ENCODE results near the gene HACE1.
"Not testable (repeated sequence)": the region's sequence is repeated elsewhere in the genome, so short reads cannot be mapped to it uniquely, and the experiment has no call there.

Gene HACE1

GRCh38 chr6:104859225-104860146 is at the start of gene HACE1:
Gene HACE1, minus strand, starts transcription at chr6:104859919. Its CDS starts 277 bp downstream, at chr6:104859642.
- DNase-seq (ENCODE audit: low spot score) = peak; percentile 77

- DNase-seq (ENCODE audit: low spot score) = no peak
These were observed 49.3 kb upstream of the HACE1 start for GRCh38 chr6:104908888-104909525.

- DNase-seq (ENCODE audit: low spot score) = no peak
These were observed 48.5 kb upstream of the HACE1 start for GRCh38 chr6:104908031-104908887.

GRCh38 chr6:104898893-104899292 is 39.2 kb upstream of the HACE1 start:
- not testable (repeated sequence) for DNase-seq (ENCODE audit: low spot score)

GRCh38 chr6:104896914-104897313 is 37.2 kb upstream of the HACE1 start:
- DNase-seq (ENCODE audit: low spot score) = peak; percentile 6

GRCh38 chr6:104888066-104888465 is 28.3 kb upstream of the HACE1 start:
- DNase-seq (ENCODE audit: low spot score) = no peak

GRCh38 chr6:104887350-104887749 is 27.6 kb upstream of the HACE1 start:
- peak; percentile 7 for DNase-seq (ENCODE audit: low spot score)

GRCh38 chr6:104885518-104886043 is 25.9 kb upstream of the HACE1 start:
- no peak for DNase-seq (ENCODE audit: low spot score)

- DNase-seq (ENCODE audit: low spot score) = no peak
These were observed 25.3 kb upstream of the HACE1 start for GRCh38 chr6:104884867-104885517.

GRCh38 chr6:104881964-104882668 is 22.4 kb upstream of the HACE1 start:
- DNase-seq (ENCODE audit: low spot score) = no peak

- DNase-seq (ENCODE audit: low spot score) = no peak
These were observed 2.7 kb upstream of the HACE1 start for GRCh38 chr6:104862456-104862855.

GRCh38 chr6:104860221-104860620 is 502 bp upstream of the HACE1 start:
- no peak for DNase-seq (ENCODE audit: low spot score)

GRCh38 chr6:104858642-104859041 is 1.1 kb downstream of the HACE1 start:
- DNase-seq (ENCODE audit: low spot score) = no peak

- peak; percentile 18 for DNase-seq (ENCODE audit: low spot score)
These were observed 4.2 kb downstream of the HACE1 start for GRCh38 chr6:104855507-104855906.

- DNase-seq (ENCODE audit: low spot score) = not testable (repeated sequence)
These were observed 12.0 kb downstream of the HACE1 start for GRCh38 chr6:104847721-104848120.

- no peak for DNase-seq (ENCODE audit: low spot score)
These were observed 16.5 kb downstream of the HACE1 start for GRCh38 chr6:104843229-104843628.

GRCh38 chr6:104837158-104837557 is 22.6 kb downstream of the HACE1 start:
- no peak for DNase-seq (ENCODE audit: low spot score)

- not testable (repeated sequence) for DNase-seq (ENCODE audit: low spot score)
These were observed 23.2 kb downstream of the HACE1 start for GRCh38 chr6:104836479-104837020.

- DNase-seq (ENCODE audit: low spot score) = no peak
These were observed 23.9 kb downstream of the HACE1 start for GRCh38 chr6:104835782-104836181.

GRCh38 chr6:104829183-104829958 is 30.3 kb downstream of the HACE1 start:
- no peak for DNase-seq (ENCODE audit: low spot score)

Measured in COLO829 (cell line).